PC-9 (cell line): ENCODE measurements around the gene SPEM3.

Source experiments
- EZH2 ChIP-seq: fragments of 200-600 bp; sonication (generic); IDR thresholded peaks from 2 replicates; pipeline ENCODE4 v1.8.0; 2017; ENCODE audit warnings: antibody characterized with exemption, low read depth
- TF ChIP-seq, protein P1 (sequence below): fragments of 200-600 bp; sonication (generic); conservative IDR thresholded peaks from 2 replicates; pipeline ENCODE4 v1.6.1; 2017; ENCODE audit warnings: mixed run types, antibody characterized with exemption, mild to moderate bottlenecking, moderate library complexity

DNA sequence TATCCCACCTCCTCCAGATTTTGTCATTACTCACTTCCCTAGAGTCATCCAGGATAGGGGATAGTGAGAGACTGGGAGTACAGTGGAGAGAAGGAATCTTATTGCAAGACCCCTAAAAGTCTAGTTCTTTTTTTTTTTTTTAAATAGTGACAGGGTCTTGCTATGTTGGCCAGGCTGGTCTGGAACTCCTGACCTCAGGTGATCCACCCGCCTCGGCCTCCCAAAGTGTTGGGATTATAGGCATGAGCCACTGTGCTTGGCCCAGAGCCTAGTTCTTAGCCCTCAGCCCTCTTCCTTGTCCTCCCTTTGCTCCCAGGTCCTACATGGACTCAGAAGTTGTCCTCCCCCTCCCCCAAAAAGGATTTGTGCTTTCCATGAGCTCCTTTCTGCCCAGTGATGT is 13.5 kb downstream of the SPEM3 start:
- TF ChIP-seq, protein P1, sequence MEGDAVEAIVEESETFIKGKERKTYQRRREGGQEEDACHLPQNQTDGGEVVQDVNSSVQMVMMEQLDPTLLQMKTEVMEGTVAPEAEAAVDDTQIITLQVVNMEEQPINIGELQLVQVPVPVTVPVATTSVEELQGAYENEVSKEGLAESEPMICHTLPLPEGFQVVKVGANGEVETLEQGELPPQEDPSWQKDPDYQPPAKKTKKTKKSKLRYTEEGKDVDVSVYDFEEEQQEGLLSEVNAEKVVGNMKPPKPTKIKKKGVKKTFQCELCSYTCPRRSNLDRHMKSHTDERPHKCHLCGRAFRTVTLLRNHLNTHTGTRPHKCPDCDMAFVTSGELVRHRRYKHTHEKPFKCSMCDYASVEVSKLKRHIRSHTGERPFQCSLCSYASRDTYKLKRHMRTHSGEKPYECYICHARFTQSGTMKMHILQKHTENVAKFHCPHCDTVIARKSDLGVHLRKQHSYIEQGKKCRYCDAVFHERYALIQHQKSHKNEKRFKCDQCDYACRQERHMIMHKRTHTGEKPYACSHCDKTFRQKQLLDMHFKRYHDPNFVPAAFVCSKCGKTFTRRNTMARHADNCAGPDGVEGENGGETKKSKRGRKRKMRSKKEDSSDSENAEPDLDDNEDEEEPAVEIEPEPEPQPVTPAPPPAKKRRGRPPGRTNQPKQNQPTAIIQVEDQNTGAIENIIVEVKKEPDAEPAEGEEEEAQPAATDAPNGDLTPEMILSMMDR, result no peak
- no peak for TF ChIP-seq EZH2
